Hematopoietic multipotent progenitor cell treated with erythropoietin and hydrocortisone succinate and interleukin-3 and kit ligand, for 4 days (in vitro differentiated cells): ENCODE data around the gene KIF22.
A peak's percentile ranks its signal among the peaks of the same experiment; 100 is the strongest.

Experiments used
- DNase-seq: peaks from one replicate; pipeline ENCODE4 v3.0.0-alpha.2; 2015

KIF22 gene

DNA sequence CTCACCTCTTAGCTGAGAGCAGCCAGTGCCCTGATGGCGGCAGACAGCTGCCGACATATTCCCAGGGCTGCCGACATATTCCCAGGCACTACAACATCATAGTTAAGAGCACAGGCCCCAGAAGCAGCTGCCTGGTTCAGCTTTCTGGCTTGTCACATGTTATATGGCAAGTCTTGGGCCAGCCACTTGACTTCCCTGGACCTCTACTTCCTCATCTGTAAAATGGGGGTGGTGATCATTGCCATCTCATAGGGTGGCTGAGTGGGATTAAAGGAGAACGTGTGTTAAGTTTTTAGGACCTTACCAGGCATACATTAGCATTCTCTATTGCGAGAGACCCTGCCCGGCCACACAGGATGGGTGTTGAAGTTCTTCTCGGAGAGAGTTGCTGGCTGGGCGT, 53.4 kb downstream of the KIF22 start:
- no peak for DNase-seq

DNA sequence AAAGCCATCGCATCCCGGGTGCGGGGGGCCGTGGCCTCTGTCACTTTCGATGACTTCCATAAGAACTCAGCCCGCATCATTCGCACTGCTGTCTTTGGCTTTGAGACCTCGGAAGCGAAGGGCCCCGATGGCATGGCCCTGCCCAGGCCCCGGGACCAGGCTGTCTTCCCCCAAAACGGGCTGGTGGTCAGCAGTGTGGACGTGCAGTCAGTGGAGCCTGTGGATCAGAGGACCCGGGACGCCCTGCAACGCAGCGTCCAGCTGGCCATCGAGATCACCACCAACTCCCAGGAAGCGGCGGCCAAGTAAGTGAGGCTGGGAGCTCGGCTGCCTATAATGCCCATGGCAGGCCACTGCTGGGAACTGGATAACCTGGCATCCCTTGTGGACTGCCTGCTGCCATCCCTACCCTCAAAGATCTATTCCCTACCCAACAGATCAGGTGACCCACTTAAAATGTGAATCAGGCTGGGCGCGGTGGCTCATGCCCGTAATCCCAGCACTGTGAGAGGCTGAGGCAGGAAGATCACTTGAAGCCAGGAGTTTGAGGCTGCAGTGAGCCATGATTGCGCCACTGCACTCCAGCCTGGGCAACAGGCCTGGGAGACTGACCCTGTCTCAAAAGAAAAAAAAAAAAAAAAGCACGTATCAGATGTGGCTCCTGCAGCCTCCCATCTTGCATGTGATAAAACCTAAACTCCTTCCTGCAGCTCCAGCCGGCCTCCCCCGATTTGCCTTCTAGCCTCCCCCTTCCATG, 54.2 kb downstream of the KIF22 start:
- no peak for DNase-seq

DNA sequence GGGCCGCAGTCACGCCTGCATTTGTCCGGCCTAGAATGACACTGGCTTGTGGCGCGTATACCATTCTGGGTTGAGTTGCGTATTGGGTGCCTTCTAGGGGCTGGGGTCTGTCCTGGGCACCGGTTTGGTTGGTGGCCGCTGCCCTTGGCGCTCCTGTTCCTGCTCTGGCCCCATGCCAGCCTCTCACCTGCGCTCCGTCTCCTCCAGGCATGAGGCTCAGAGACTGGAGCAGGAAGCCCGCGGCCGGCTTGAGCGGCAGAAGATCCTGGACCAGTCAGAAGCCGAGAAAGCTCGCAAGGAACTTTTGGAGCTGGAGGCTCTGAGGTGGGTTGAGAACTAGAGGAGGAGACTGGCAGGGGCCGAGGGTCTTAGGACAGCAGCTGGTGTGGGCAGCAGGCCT, 55.1 kb downstream of the KIF22 start:
- no peak for DNase-seq

DNA sequence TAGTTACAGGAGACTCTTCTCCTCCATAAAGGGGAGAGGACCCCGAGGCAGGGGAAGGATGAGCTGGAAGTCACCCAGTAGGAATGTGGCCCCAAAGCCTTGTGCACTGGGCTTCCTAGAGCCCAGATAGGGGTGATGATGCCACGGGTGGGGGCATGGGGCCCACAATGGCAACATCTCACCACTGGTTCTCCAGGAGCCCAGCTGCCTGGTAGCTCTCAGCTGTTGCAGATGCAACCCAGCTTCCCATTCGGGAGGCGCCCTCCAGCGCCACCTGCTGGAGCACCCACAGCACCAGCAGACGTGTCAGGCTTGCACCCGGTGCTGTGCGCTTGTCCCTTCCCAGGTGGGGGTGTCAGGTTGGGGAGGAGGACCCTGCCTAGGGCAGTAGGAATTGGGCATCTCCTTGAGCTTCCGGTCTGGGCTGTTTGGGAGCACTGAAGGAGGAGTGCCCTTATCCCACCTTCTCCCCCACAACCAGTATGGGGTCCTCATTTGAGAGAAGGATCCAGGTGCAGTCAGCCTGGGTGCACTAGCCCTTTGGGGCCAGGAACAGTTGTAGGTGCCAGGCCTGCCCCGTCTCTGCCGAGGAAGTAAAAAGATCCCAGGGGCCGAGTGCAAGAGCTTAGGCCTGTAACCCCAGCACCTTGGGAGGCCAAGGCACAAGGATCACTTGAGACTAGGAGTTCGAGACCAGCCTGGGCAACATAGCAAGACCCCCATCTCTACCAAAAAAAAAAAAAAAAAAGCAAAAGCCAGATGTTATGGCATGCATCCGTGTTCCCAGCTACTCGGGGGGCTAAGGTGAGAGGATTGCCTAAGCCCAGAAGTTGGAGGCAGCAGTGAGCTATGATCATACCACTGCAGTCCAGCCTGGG, 58.1 kb downstream of the KIF22 start:
- peak; percentile 84 for DNase-seq

DNA sequence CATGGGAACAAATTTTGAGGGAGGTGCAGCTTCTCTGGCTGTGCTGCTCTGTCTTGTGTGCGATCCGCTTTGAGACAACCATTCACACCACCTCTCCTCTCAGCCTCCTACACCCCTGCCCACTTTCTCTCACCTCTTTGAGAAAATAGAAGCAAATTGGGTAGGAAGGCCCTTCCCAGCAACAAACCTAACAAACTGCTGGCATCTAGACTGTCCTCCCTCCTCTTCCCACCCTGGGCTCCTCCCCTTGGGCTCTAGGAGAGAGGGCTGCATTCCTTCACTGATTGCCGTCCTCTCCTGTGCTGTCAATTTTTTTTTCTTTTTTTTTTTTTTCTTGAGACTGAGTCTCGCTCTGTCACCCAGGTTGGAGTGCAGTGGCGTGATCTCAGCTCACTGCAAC, 59.0 kb downstream of the KIF22 start:
- no peak for DNase-seq

DNA sequence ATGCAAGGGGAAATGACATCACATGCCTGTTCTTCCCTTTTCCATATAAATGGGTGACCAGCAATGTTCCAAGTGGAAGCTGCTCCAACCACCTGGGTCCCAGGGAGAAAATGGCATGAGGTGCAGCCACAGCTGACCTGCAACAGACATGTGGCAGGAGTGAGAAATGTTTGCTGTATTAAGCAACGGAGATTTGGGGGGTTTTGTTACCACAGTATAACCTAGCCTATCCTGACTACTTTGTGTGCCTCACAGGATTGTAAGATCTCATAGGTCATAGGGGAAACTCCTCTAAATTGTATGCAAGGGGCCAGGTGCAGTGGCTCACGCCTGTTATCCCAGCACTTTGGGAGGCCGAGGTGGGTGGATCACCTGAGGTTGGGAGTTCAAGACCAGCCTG, 60.4 kb downstream of the KIF22 start:
- DNase-seq: no peak

DNA sequence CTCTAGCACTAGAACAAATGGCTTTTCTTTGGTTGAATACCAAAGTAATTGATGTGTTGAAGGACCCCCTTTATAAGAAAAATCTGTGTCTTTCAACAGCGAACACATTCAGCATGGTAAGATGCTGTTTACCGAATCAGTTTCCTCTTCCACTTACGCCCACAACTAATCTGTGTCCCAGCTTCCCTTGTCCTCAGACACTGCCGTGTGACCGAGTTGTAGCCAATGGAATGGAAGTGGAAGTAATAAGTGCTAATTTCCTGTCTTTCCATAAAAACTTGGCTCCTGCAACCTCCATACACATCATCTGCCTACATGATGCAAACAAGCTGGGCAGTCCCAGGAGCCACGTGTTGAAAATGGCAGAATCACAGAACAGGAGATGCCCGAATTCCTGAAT, 62.1 kb downstream of the KIF22 start:
- DNase-seq: no peak

DNA sequence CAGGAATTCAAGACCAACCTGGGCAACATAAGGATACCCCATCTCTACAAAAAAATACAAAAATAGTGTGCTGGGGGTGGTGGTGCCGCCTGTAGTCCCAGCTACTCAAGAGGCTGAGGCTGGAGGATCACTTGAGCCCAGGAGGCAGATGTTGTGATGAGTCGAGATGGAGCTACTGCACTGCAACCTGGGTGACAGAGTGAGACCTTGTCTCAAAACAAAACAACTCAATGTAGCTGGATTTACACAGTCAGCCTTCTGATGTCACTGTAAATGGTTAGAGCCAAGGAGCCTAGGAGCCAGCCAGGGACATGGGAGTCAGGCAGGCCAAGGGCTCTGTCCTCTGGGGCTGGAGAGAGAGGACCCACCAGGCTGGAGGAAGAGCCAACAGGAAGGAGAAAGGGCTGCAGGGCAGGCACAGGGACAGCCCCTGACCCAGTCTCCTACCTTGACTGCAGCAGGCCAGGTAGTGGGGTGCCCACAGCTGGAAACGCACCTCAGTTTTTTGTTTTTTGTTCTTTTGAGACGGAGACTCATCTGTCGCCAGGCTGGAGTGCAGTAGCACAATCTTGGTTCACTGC, 64.1 kb downstream of the KIF22 start:
- no peak for DNase-seq
